Measurements from ENCODE around the gene GPX3.

The GPX3 gene

GRCh38 chr5:151058301-151058700 lies 37.9 kb downstream of the GPX3 start:
- H3K4me1 ChIP-seq (ENCODE audit: low read length): peaks cover 57% of the 10 kb centered on the region
- H3K27me3 ChIP-seq (ENCODE audit: low read depth, low read length): no peaks in the 10 kb centered on the region
- H3K27ac ChIP-seq (ENCODE audit: low read length): peak overlapping the region; percentile 99
- H3K79me2 ChIP-seq (ENCODE audit: low read length): peaks cover 71% of the 10 kb centered on the region
- no peak overlapping the region for H3K4me3 ChIP-seq (ENCODE audit: low read length)
- no peak overlapping the region for H2AFZ ChIP-seq (ENCODE audit: low read depth, low read length)
- H3K9me3 ChIP-seq (ENCODE audit: insufficient read depth, low read length): no peaks in the 10 kb centered on the region
- TF ChIP-seq, protein P1, sequence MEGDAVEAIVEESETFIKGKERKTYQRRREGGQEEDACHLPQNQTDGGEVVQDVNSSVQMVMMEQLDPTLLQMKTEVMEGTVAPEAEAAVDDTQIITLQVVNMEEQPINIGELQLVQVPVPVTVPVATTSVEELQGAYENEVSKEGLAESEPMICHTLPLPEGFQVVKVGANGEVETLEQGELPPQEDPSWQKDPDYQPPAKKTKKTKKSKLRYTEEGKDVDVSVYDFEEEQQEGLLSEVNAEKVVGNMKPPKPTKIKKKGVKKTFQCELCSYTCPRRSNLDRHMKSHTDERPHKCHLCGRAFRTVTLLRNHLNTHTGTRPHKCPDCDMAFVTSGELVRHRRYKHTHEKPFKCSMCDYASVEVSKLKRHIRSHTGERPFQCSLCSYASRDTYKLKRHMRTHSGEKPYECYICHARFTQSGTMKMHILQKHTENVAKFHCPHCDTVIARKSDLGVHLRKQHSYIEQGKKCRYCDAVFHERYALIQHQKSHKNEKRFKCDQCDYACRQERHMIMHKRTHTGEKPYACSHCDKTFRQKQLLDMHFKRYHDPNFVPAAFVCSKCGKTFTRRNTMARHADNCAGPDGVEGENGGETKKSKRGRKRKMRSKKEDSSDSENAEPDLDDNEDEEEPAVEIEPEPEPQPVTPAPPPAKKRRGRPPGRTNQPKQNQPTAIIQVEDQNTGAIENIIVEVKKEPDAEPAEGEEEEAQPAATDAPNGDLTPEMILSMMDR (IDR thresholded peaks at IDR 0.05; ENCODE audit: low read depth, low read length): no peak
- TF ChIP-seq EZH2phosphoT487 (IDR thresholded peaks at IDR 0.05; ENCODE audit: low read depth): no peak
- H4K20me1 ChIP-seq (ENCODE audit: insufficient read depth, low read length): peaks cover 37% of the 10 kb centered on the region
- peak overlapping the region; percentile 62 for H3K9ac ChIP-seq (ENCODE audit: low read length)
- peak overlapping the region; percentile 61; the same call in 1 of the 2 replicates for H3K4me2 ChIP-seq (ENCODE audit: low read length)
- H3K36me3 ChIP-seq (replicated peaks; ENCODE audit: low read depth, low read length): peaks cover 81% of the 10 kb centered on the region

GRCh38 chr5:151058891-151059489 lies 38.6 kb downstream of the GPX3 start:
- TF ChIP-seq, protein P1 (IDR thresholded peaks at IDR 0.05; ENCODE audit: low read depth, low read length): peak; percentile 8; the same call in 1 of the 2 replicates
- TF ChIP-seq EZH2phosphoT487 (IDR thresholded peaks at IDR 0.05; ENCODE audit: low read depth): no peak
- H3K4me2 ChIP-seq (ENCODE audit: low read length): peak overlapping the region; percentile 61
- H3K4me3 ChIP-seq (ENCODE audit: low read length): peak overlapping the region; percentile 43
- no peaks in the 10 kb centered on the region for H3K27me3 ChIP-seq (ENCODE audit: low read depth, low read length)
- no peak overlapping the region for H2AFZ ChIP-seq (ENCODE audit: low read depth, low read length)
- peaks cover 64% of the 10 kb centered on the region for H3K4me1 ChIP-seq (ENCODE audit: low read length)
- no peaks in the 10 kb centered on the region for H3K9me3 ChIP-seq (ENCODE audit: insufficient read depth, low read length)
- H3K27ac ChIP-seq (ENCODE audit: low read length): peak overlapping the region; percentile 99
- peaks cover 71% of the 10 kb centered on the region for H3K79me2 ChIP-seq (ENCODE audit: low read length)
- H4K20me1 ChIP-seq (ENCODE audit: insufficient read depth, low read length): peaks cover 40% of the 10 kb centered on the region
- peaks cover 79% of the 10 kb centered on the region for H3K36me3 ChIP-seq (replicated peaks; ENCODE audit: low read depth, low read length)
- peak overlapping the region; percentile 62 for H3K9ac ChIP-seq (ENCODE audit: low read length)

DNA sequence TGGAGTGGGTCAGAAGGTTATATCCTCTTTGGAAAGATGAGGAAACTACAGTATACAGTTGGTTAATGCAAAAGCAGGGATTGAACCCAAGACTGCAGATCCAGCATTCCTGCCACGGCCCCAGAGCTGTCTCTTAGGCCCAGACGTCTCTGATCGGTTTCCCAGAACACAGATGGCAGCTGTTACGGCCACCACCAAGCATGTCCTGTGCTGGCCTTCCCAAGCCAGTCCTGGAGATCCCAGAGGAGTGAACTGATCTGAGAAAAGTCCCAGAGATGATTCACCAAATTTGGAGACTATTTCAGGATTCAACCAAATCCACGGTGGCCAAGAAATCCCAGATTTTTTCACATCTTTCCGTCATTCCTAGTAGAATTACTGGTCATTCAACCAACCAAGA lies 40.4 kb downstream of the GPX3 start:
- peaks cover 50% of the 10 kb centered on the region for H4K20me1 ChIP-seq (ENCODE audit: insufficient read depth, low read length)

GRCh38 chr5:151062405-151063141 lies 42.2 kb downstream of the GPX3 start:
- peaks cover 86% of the 10 kb centered on the region for H3K79me2 ChIP-seq (ENCODE audit: low read length)
- no peak overlapping the region for H3K4me3 ChIP-seq (ENCODE audit: low read length)
- H3K4me2 ChIP-seq (ENCODE audit: low read length): no peak overlapping the region
- H3K9me3 ChIP-seq (ENCODE audit: insufficient read depth, low read length): no peaks in the 10 kb centered on the region
- peaks cover 54% of the 10 kb centered on the region for H4K20me1 ChIP-seq (ENCODE audit: insufficient read depth, low read length)
- H3K4me1 ChIP-seq (ENCODE audit: low read length): peaks cover 94% of the 10 kb centered on the region
- no peaks in the 10 kb centered on the region for H3K27me3 ChIP-seq (ENCODE audit: low read depth, low read length)
- H3K9ac ChIP-seq (ENCODE audit: low read length): no peak overlapping the region
- no peak overlapping the region for H2AFZ ChIP-seq (ENCODE audit: low read depth, low read length)
- no peak for TF ChIP-seq EZH2phosphoT487 (IDR thresholded peaks at IDR 0.05; ENCODE audit: low read depth)
- TF ChIP-seq, protein P1 (IDR thresholded peaks at IDR 0.05; ENCODE audit: low read depth, low read length): no peak
- H3K27ac ChIP-seq (ENCODE audit: low read length): peak overlapping the region; percentile 99
- peaks cover 72% of the 10 kb centered on the region for H3K36me3 ChIP-seq (replicated peaks; ENCODE audit: low read depth, low read length)

More for the DNA sequence above, 40.4 kb downstream of the GPX3 start:
- H3K4me1 ChIP-seq (ENCODE audit: low read length): peaks cover 82% of the 10 kb centered on the region
- no peak overlapping the region for H2AFZ ChIP-seq (ENCODE audit: low read depth, low read length)
- no peaks in the 10 kb centered on the region for H3K27me3 ChIP-seq (ENCODE audit: low read depth, low read length)
- peak overlapping the region; percentile 75 for H3K4me2 ChIP-seq (ENCODE audit: low read length)
- H3K79me2 ChIP-seq (ENCODE audit: low read length): peaks cover 84% of the 10 kb centered on the region
- TF ChIP-seq, protein P1 (IDR thresholded peaks at IDR 0.05; ENCODE audit: low read depth, low read length): no peak
- TF ChIP-seq EZH2phosphoT487 (IDR thresholded peaks at IDR 0.05; ENCODE audit: low read depth): no peak
- no peaks in the 10 kb centered on the region for H3K9me3 ChIP-seq (ENCODE audit: insufficient read depth, low read length)
- H3K36me3 ChIP-seq (replicated peaks; ENCODE audit: low read depth, low read length): peaks cover 78% of the 10 kb centered on the region
- H3K9ac ChIP-seq (ENCODE audit: low read length): peak overlapping the region; percentile 66
- peak overlapping the region; percentile 21; the same call in 1 of the 2 replicates for H3K4me3 ChIP-seq (ENCODE audit: low read length)
- peak overlapping the region; percentile 99 for H3K27ac ChIP-seq (ENCODE audit: low read length)

All from OCI-LY3 (cell line).